Measurements from ENCODE around the gene SLC9A9.

DNA sequence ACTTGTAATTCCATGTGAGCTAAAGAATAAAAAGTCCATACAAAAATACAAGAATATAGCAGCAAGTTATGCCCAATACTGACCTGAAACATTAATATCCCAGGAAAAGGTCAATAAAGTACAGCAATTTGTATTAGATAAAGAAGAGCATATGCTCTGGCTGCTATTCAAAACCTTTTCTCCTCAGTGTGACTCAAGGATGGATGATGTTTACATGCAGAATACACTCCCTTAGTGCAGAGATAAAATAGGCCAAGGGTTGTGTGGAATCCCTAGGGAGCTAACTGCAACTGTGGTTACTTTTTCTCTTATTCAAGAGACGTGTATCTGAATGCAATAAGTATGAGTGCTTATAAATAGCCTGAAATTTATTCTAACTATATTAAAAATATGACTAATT is 78.7 kb downstream of the SLC9A9 start:
- TF ChIP-seq POLR2A (IDR thresholded peaks at IDR 0.05) (no peak), CTCF (IDR thresholded peaks at IDR 0.05) (no peak)

Measured in uterus (tissue), 2 donors.